GM21447 (cell line): Measurements from ENCODE around the gene ADAP2.
"Not testable (repeated sequence)": the region's sequence is repeated elsewhere in the genome, so short reads cannot be mapped to it uniquely, and the experiment has no call there.

ENCODE experiments used
- ATAC-seq: cut with Tn5 transposase; IDR thresholded peaks from one replicate; pipeline ENCODE4 v1.9.1; 2021; ENCODE audit not compliant: unreplicated experiment

Gene ADAP2

GRCh38 chr17:30929081-30929633, 7.4 kb downstream of the ADAP2 start:
- no peak for ATAC-seq

GRCh38 chr17:30929861-30930260, 8.1 kb downstream of the ADAP2 start:
- ATAC-seq: not testable (repeated sequence)

- ATAC-seq: no peak
These were observed 8.8 kb downstream of the ADAP2 start for GRCh38 chr17:30930495-30930894.

- not testable (repeated sequence) for ATAC-seq
These were observed 9.8 kb downstream of the ADAP2 start for GRCh38 chr17:30931582-30931981.

- ATAC-seq: no peak
These were observed 12.2 kb downstream of the ADAP2 start for GRCh38 chr17:30933966-30934365.

- no peak for ATAC-seq
These were observed 17.4 kb downstream of the ADAP2 start for GRCh38 chr17:30939051-30939689.

- no peak for ATAC-seq
These were observed 20.7 kb downstream of the ADAP2 start for GRCh38 chr17:30942308-30943079.

- no peak for ATAC-seq
These were observed 26.1 kb downstream of the ADAP2 start for GRCh38 chr17:30947796-30948195.

- ATAC-seq: no peak
These were observed 28.4 kb downstream of the ADAP2 start for GRCh38 chr17:30950189-30950588.

GRCh38 chr17:30950669-30951399, 29.1 kb downstream of the ADAP2 start:
- ATAC-seq: no peak

GRCh38 chr17:30952638-30953393, 31.1 kb downstream of the ADAP2 start:
- no peak for ATAC-seq

GRCh38 chr17:30954046-30954830, 32.5 kb downstream of the ADAP2 start:
- no peak for ATAC-seq

GRCh38 chr17:30956764-30957374, 35.1 kb downstream of the ADAP2 start:
- ATAC-seq: no peak

GRCh38 chr17:30957741-30958140, 36.0 kb downstream of the ADAP2 start:
- no peak for ATAC-seq

GRCh38 chr17:30958187-30958586, 36.4 kb downstream of the ADAP2 start:
- peak; percentile 49 for ATAC-seq

GRCh38 chr17:30961209-30962188, 39.8 kb downstream of the ADAP2 start:
- no peak for ATAC-seq

- not testable (repeated sequence) for ATAC-seq
These were observed 42.6 kb downstream of the ADAP2 start for GRCh38 chr17:30964312-30964711.

GRCh38 chr17:30964876-30965275, 43.1 kb downstream of the ADAP2 start:
- ATAC-seq: no peak
